Ovary (tissue), 9 donors: ENCODE data around the gene MORC2. TPM values are rescaled to one million over a fixed set of nuclear protein-coding genes. Genes with fewer than 3 reads are reported as not detected.

Source experiments
- DNase-seq, 5 donors: peaks; one replicate each; pipeline ENCODE4 v3.0.0-alpha.2; 2019 to 2020
- H3K27ac ChIP-seq, 2 donors: fragments of 200-600 bp; one replicate each; pipeline versions ENCODE4 v1.5.1 to v1.8.0; 2019 to 2022
- H3K27me3 ChIP-seq: fragments of 200-600 bp; one replicate; pipeline ENCODE4 v1.8.0; 2022
- H3K36me3 ChIP-seq: fragments of 200-600 bp; sonication (generic); one replicate; pipeline ENCODE4 v1.5.1; 2019
- H3K4me1 ChIP-seq: one replicate; pipeline ENCODE4 v1.8.1; 2013; ENCODE audit warnings: mild to moderate bottlenecking, moderate library complexity; ENCODE audit not compliant: insufficient read depth
- H3K4me3 ChIP-seq: fragments of 200-600 bp; sonication (generic); one replicate; pipeline ENCODE4 v1.5.1; 2017
- H3K9me3 ChIP-seq, 2 donors: fragments of 200-600 bp in 1 of 2; sonication (generic) in 1 of 2; one replicate each; pipeline versions ENCODE4 v1.5.1 to v1.8.1; 2013 to 2019; ENCODE audit warnings: mild to moderate bottlenecking in 1 of 2, moderate library complexity in 1 of 2
- EP300 ChIP-seq: sonication (generic); formaldehyde crosslinking; IDR thresholded peaks from one replicate; pipeline ENCODE4 v1.6.1; 2017; ENCODE audit warnings: antibody characterized with exemption
- POLR2A ChIP-seq: fragments of 450-650 bp; IDR thresholded peaks from one replicate; pipeline ENCODE4 v1.6.1; 2017; ENCODE audit warnings: antibody characterized with exemption, mild to moderate bottlenecking, moderate library complexity
- WGBS, 3 donors: extraction: QIAGEN DNeasy Blood & Tissue Kit in 1 of 3; methylation state at CpG; one replicate each; pipeline versions ENCODE4 v1.1.5 to v1.1.7; 2013 to 2017; 5-methylcytosine and 5-hydroxymethylcytosine counted together
- intact Hi-C, 4 donors: fragments of 100-400 bp; cut with DNase I; formaldehyde crosslinking; loops; one replicate each; pipeline versions ENCODE4 v1.11.0 to v1.15.1; 2022 to 2023
- polyA plus RNA-seq, 2 donors: library from polyadenylated mRNA; stranded (reverse); fragments of 200-250 nt in 1 of 2; fragments of 350-450 nt in 1 of 2; fragmentation: Illumina TruSeq in 1 of 2; extraction: RNeasy Lipid Tissue Mini Kit (QIAGEN cat#74804) in 1 of 2; gene quantifications; one replicate each; pipeline ENCODE4 v1.2.3, GENCODE V29; 2013 to 2014
- total RNA-seq, 7 donors: library from RNA; depleted of rRNA in 2 of 7; stranded (reverse); fragments of >200 nt in 2 of 7; fragmentation: NEBNext Ultra II Directional in 3 of 7; extraction: Animal tissue kit (Norgen Biotek cat#: 25700) in 3 of 7; gene quantifications; one replicate each; pipeline versions ENCODE4 v1.1.0 to v1.2.4, GENCODE V29; 2016 to 2023
- TF ChIP-seq, protein P1 (sequence below), 3 donors: fragments of 450-650 bp in 2 of 3; fragments of 200-600 bp in 1 of 3; IDR thresholded peaks; one replicate each; pipeline versions ENCODE4 v1.5.1 to v1.8.0; 2016 to 2022; ENCODE audit warnings: antibody characterized with exemption in 3 of 3, mild to moderate bottlenecking in 1 of 3
- donor health status: DM: no; HTN: no; CAD: no; lungs with moderate emphysema.
- donor health status: DM: no; HTN: no; CAD: no.
- donor health status: Bipolar disorder and iron deficiency.
- donor health status: DM: yes; HTN: yes; CAD: no.
- donor health status: DM: no; HTN: no; CAD: no.
- donor health status: DM: yes; HTN: yes; CAD: no.

Gene MORC2
- total and polyA plus RNA-seq, 9 donors: 13.0 to 30.5 (median 22.1) TPM

- no peaks in the 10 kb centered on the region for H3K36me3 ChIP-seq
These were observed 36.9 kb downstream of the MORC2 start for GRCh38 chr22:30931541-30932300.

GRCh38 chr22:30930228-30930627 lies 38.3 kb downstream of the MORC2 start:
- intact Hi-C loops: no loop called here
- Histone ChIP-seq H3K9me3 (no peaks in the 10 kb centered on the region), H3K27me3 (no peaks in the 10 kb centered on the region), H3K36me3 (no peaks in the 10 kb centered on the region), H3K27ac (no peak overlapping the region), H3K4me1 (no peaks in the 10 kb centered on the region), H3K4me3 (no peak overlapping the region)
- TF ChIP-seq, protein P1, sequence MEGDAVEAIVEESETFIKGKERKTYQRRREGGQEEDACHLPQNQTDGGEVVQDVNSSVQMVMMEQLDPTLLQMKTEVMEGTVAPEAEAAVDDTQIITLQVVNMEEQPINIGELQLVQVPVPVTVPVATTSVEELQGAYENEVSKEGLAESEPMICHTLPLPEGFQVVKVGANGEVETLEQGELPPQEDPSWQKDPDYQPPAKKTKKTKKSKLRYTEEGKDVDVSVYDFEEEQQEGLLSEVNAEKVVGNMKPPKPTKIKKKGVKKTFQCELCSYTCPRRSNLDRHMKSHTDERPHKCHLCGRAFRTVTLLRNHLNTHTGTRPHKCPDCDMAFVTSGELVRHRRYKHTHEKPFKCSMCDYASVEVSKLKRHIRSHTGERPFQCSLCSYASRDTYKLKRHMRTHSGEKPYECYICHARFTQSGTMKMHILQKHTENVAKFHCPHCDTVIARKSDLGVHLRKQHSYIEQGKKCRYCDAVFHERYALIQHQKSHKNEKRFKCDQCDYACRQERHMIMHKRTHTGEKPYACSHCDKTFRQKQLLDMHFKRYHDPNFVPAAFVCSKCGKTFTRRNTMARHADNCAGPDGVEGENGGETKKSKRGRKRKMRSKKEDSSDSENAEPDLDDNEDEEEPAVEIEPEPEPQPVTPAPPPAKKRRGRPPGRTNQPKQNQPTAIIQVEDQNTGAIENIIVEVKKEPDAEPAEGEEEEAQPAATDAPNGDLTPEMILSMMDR (IDR thresholded peaks at IDR 0.05): no peak
- no peak for TF ChIP-seq POLR2A
- TF ChIP-seq EP300: no peak
- WGBS, 3 donors: 71 to 86% (median 77%) methylated on average over 3 of the region's 3 CpGs
- DNase-seq: no peak

More at GRCh38 chr22:30931541-30932300, 36.9 kb downstream of the MORC2 start:
- H3K4me3 ChIP-seq: no peak overlapping the region
- DNase-seq: no peak
- no peaks in the 10 kb centered on the region for H3K27me3 ChIP-seq
- WGBS, 3 donors: 93 to 95% (median 94%) methylated on average over 4 of the region's 4 CpGs
- intact Hi-C loops: no loop called here
- H3K9me3 ChIP-seq: no peaks in the 10 kb centered on the region
- TF ChIP-seq, protein P1 (IDR thresholded peaks at IDR 0.05): no peak
- TF ChIP-seq POLR2A: no peak
- no peak for TF ChIP-seq EP300
- H3K4me1 ChIP-seq: no peaks in the 10 kb centered on the region
- H3K27ac ChIP-seq: no peak overlapping the region

DNA sequence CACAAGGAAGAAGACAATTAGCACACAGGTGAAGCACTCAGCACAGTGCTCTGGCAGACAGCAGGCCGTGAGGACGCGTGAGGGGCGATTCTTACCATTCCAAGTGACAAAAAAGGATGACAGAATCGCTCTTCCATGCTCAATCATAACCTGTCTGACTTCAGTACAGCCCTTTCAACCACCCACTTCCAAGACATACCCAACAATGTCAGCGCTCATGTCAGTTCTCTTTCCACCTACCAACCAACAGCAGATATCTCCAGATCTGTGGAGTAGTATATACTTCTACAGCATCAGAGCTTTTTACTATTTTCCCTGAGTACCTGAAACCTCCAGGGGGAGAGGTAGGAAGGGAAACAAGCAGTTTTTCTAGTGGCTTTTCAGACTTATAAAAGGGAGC lies 40.2 kb downstream of the MORC2 start:
- Histone ChIP-seq H3K27me3 (no peaks in the 10 kb centered on the region), H3K4me1 (no peaks in the 10 kb centered on the region), H3K27ac (no peak overlapping the region), H3K9me3 (no peaks in the 10 kb centered on the region), H3K4me3 (no peak overlapping the region), H3K36me3 (no peaks in the 10 kb centered on the region)
- 92 to 96% (median 92%) methylated on average over 6 of the region's 6 CpGs for WGBS, 3 donors
- TF ChIP-seq, protein P1 (IDR thresholded peaks at IDR 0.05): no peak
- TF ChIP-seq POLR2A (no peak), EP300 (no peak)
- intact Hi-C loops: loop anchor here in 3 of 4 donors (10.0 kb wide), 2 partner anchors 154 to 294 kb away; partner anchors contain the start of gene SLC35E4 (in 3 of the 3)
- DNase-seq: no peak

DNA sequence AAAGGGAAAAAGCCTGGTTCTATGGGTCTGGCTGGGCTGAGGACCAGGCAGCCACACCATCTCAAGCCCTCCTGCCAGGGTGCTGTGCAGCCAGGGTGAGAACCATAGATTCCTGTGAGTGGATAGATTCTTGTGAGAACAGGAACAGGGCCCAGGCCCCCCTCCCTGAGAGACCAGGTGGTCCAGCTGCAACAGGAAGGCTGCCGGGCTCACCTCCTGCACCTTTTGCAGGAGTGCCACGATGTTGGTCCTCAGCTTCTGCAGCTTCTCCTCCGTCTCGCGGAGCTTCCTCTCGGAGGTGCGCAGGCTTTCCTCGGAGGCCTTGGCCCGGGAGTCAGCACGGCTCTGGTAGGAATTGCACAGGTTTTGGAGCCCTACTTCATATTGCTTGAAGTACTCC lies 40.8 kb downstream of the MORC2 start:
- intact Hi-C loops: loop anchor here in 3 of 4 donors (10.0 kb wide), 2 partner anchors 153 to 293 kb away; partner anchors contain the start of gene SLC35E4 (in 3 of the 3)
- no peak overlapping the region for H3K4me3 ChIP-seq
- TF ChIP-seq EP300: no peak
- TF ChIP-seq POLR2A: no peak
- TF ChIP-seq, protein P1 (IDR thresholded peaks at IDR 0.05): no peak
- H3K36me3 ChIP-seq: no peaks in the 10 kb centered on the region
- H3K9me3 ChIP-seq: no peaks in the 10 kb centered on the region
- no peaks in the 10 kb centered on the region for H3K27me3 ChIP-seq
- no peak overlapping the region for H3K27ac ChIP-seq
- DNase-seq: no peak
- WGBS, 3 donors: 87 to 89% (median 88%) methylated on average over 10 of the region's 10 CpGs
- no peaks in the 10 kb centered on the region for H3K4me1 ChIP-seq
